HepG2 (cell line): Measurements from ENCODE around the gene DMRTB1. TPM values are rescaled to one million over a fixed set of nuclear protein-coding genes. Genes with fewer than 3 reads are reported as not detected.

ENCODE experiments used
- ATAC-seq: fragments of 200-7000 bp; cut with Tn5 transposase; 3 replicates; pipeline ENCODE4 v1.9.1; 2020; ENCODE audit warnings: mild to moderate bottlenecking, moderate library complexity
- BruUV-seq: library from RNA; stranded (reverse); fragments of 400-500 nt; replicated peaks from 2 replicates; lab custom pipeline; 2021; lab: Mats Ljungman, UMichigan
- CTCF ChIA-PET: fragments of 300-600 bp; formaldehyde crosslinking; extraction: SDS; loops from one replicate; lab custom pipeline; 2021; ENCODE audit warnings: low total read pairs, inconsistent platforms, low intra/inter-chr PET ratio; lab: Yijun Ruan, JAX
- POLR2A ChIA-PET: fragments of 350-600 bp; sonication (Branson Sonifier 250); formaldehyde crosslinking; loops from one replicate; lab custom pipeline; 2020; ENCODE audit warnings: antibody characterized with exemption, inconsistent platforms; lab: Yijun Ruan, JAX
- DNase-seq: peaks from one replicate; pipeline ENCODE4 v3.0.0-alpha.2; 2015; ENCODE audit warnings: low spot score
- FAIRE-seq: peaks from 3 replicates; lab custom pipeline; 2011; peaks lifted over from hg19 to GRCh38; lab: Jason Lieb, UNC
- H2AFZ ChIP-seq: one replicate; pipeline ENCODE4 v1.6.1; 2011; ENCODE audit warnings: low read length, inconsistent platforms
- H3K27ac ChIP-seq: fragments of 300-600 bp; 3 replicates; pipeline ENCODE4 v1.8.0; 2011; ENCODE audit warnings: mixed run types, mild to moderate bottlenecking, mixed read lengths, low read length, inconsistent platforms; ENCODE audit not compliant: insufficient read depth; ENCODE audit errors: extremely low read length
- H3K27me3 ChIP-seq, 2 experiments: fragments of 200-600 bp in 1 of 2; 2 replicates in 1 of 2; 3 replicates in 1 of 2; pipeline versions ENCODE4 v1.6.0 to v1.8.0; 2011; ENCODE audit warnings: low read length in 2 of 2, mild to moderate bottlenecking in 2 of 2, moderate library complexity in 2 of 2, inconsistent platforms in 1 of 2; ENCODE audit not compliant: insufficient read depth in 2 of 2, control insufficient read depth in 1 of 2
- H3K36me3 ChIP-seq, 2 experiments: fragments of 200-600 bp in 1 of 2; replicated peaks in 1 of 2; 2 replicates in 1 of 2; 3 replicates in 1 of 2; pipeline versions ENCODE4 v1.5.1 to v1.8.0; 2011; ENCODE audit warnings: low read length in 2 of 2, inconsistent platforms in 1 of 2; ENCODE audit not compliant: insufficient read depth in 2 of 2, control insufficient read depth in 1 of 2
- H3K4me1 ChIP-seq: 2 replicates; pipeline ENCODE4 v1.5.1; 2012; ENCODE audit warnings: low read length, inconsistent platforms; ENCODE audit not compliant: insufficient read depth
- H3K4me2 ChIP-seq: 2 replicates; pipeline ENCODE4 v1.6.0; 2011; ENCODE audit warnings: low read depth, low read length, inconsistent platforms
- H3K4me3 ChIP-seq, 3 experiments: fragments of 200-600 bp in 1 of 3; sonication (generic), shearing (Covaris generic) in 1 of 3; replicated peaks in 1 of 3; 2 replicates each; pipeline ENCODE4 v1.5.1; 2011 to 2016; ENCODE audit warnings: low read length in 3 of 3, inconsistent platforms in 2 of 3, low read depth in 2 of 3, mild to moderate bottlenecking in 2 of 3, control low read depth in 1 of 3, mixed read lengths in 1 of 3; ENCODE audit not compliant: insufficient read depth in 1 of 3
- H3K79me2 ChIP-seq: one replicate; pipeline ENCODE4 v1.6.1; 2011; ENCODE audit warnings: low read length, inconsistent platforms; ENCODE audit not compliant: insufficient read depth
- H3K9ac ChIP-seq: 2 replicates; pipeline ENCODE4 v1.6.0; 2011; ENCODE audit warnings: mild to moderate bottlenecking, low read depth, low read length, inconsistent platforms; ENCODE audit not compliant: insufficient read depth
- H3K9me3 ChIP-seq: 2 replicates; pipeline ENCODE4 v1.5.1; 2012; ENCODE audit warnings: mild to moderate bottlenecking, low read length
- H4K20me1 ChIP-seq: 2 replicates; pipeline ENCODE4 v1.6.0; 2011; ENCODE audit warnings: inconsistent platforms, mild to moderate bottlenecking, low read length, moderate library complexity; ENCODE audit not compliant: insufficient read depth
- ATAD3A ChIP-seq: sonication (generic); formaldehyde crosslinking; IDR thresholded peaks from 2 replicates; pipeline ENCODE4 v1.4.0; 2020; ENCODE audit warnings: missing genetic modification reagents
- ATRX ChIP-seq: sonication (generic); formaldehyde crosslinking; IDR thresholded peaks from 2 replicates; pipeline ENCODE4 v1.4.0; 2020; ENCODE audit warnings: missing genetic modification reagents, borderline replicate concordance
- CHD2 ChIP-seq: IDR thresholded peaks from 2 replicates; pipeline ENCODE4 v1.6.1; 2011; ENCODE audit warnings: low read depth, low read length, improper control_type of control experiment
- GTF3A ChIP-seq: sonication (generic); formaldehyde crosslinking; conservative IDR thresholded peaks from 2 replicates; pipeline ENCODE4 v1.4.0; 2020; ENCODE audit warnings: mild to moderate bottlenecking, missing genetic modification reagents
- KLF15 ChIP-seq: sonication (generic); formaldehyde crosslinking; IDR thresholded peaks from 2 replicates; pipeline ENCODE4 v1.8.1; 2023; ENCODE audit warnings: borderline replicate concordance, mild to moderate bottlenecking, inconsistent platforms, missing genetic modification reagents, mixed read lengths
- PPARG ChIP-seq: conservative IDR thresholded peaks from 2 replicates; pipeline ENCODE4 v1.6.1; 2016; ENCODE audit warnings: missing biosample characterization, missing genetic modification reagents
- TCF7L2 ChIP-seq: IDR thresholded peaks from 2 replicates; pipeline ENCODE4 v1.6.1; 2011; ENCODE audit warnings: mild to moderate bottlenecking, low read depth, low read length, moderate library complexity
- ZFP36L1 ChIP-seq: sonication (generic); formaldehyde crosslinking; IDR thresholded peaks from 2 replicates; pipeline ENCODE4 v1.8.0; 2022; ENCODE audit warnings: mild to moderate bottlenecking, missing genetic modification reagents, moderate library complexity
- ZNF230 ChIP-seq: sonication (generic); formaldehyde crosslinking; IDR thresholded peaks from 2 replicates; pipeline ENCODE4 v1.4.0; 2020; ENCODE audit warnings: mild to moderate bottlenecking, missing genetic modification reagents
- ZNF292 ChIP-seq: sonication (generic); formaldehyde crosslinking; IDR thresholded peaks from 2 replicates; pipeline ENCODE4 v1.8.1; 2022; ENCODE audit warnings: mild to moderate bottlenecking, low read depth, missing genetic modification reagents, borderline replicate concordance
- WGBS: methylation state at CpG from one replicate; pipeline ENCODE4 v1.1.6; 2017; ENCODE audit warnings: low lambda C conversion rate; 5-methylcytosine and 5-hydroxymethylcytosine counted together
- in situ Hi-C: cut with HindIII; loops from 2 replicates; pipeline ENCODE4 v1.10.0; 2017; ENCODE audit warnings: low pct_unique_long_range_greater_than_20kb; ENCODE audit not compliant: extremely low pct_ligation_motif_present
- intact Hi-C: fragments of 100-400 bp; cut with micrococcal nuclease; formaldehyde crosslinking; loops from one replicate; pipeline ENCODE4 v1.10.0; 2022; ENCODE audit not compliant: unreplicated experiment
- polyA plus RNA-seq, 8 experiments: library from polyadenylated mRNA; depleted of rRNA in 3 of 8; stranded (reverse) in 7 of 8; unstranded in 1 of 8; fragments of >200 nt; fragmentation: Illumina TruSeq in 4 of 8; extraction: Trizol in 4 of 8; gene quantifications; 2 replicates each; pipeline versions ENCODE4 v1.2.1 to v1.2.3, GENCODE V29; 2011 to 2016; ENCODE audit warnings: low read depth in 4 of 8, missing spikeins in 1 of 8, mixed read lengths in 1 of 8; ENCODE audit not compliant: insufficient read depth in 1 of 8
- total RNA-seq, 5 experiments: library from RNA; depleted of rRNA; stranded (reverse); fragments of >200 nt; fragmentation: Illumina TruSeq; extraction: Trizol; gene quantifications; 2 replicates each; pipeline ENCODE4 v1.2.3, GENCODE V29; 2016; ENCODE audit warnings: low read depth in 1 of 5
- TF ChIP-seq, protein P1 (sequence below): sonication (generic); formaldehyde crosslinking; IDR thresholded peaks from 2 replicates; pipeline ENCODE4 v1.4.0; 2020; ENCODE audit warnings: mild to moderate bottlenecking, missing genetic modification reagents
- TF ChIP-seq, protein P2 (sequence below): IDR thresholded peaks from 2 replicates; pipeline ENCODE4 v1.6.1; 2016; ENCODE audit warnings: control low read depth
- TF ChIP-seq, protein P3 (sequence below): IDR thresholded peaks from 2 replicates; pipeline ENCODE4 v1.6.1; 2016; ENCODE audit warnings: low read depth, control low read depth

The DMRTB1 gene
- total and polyA plus RNA-seq, 2 of the 13 experiments (the other 11 are each of a cell fraction or from before 2014, with no cell fraction given): not detected

DNA sequence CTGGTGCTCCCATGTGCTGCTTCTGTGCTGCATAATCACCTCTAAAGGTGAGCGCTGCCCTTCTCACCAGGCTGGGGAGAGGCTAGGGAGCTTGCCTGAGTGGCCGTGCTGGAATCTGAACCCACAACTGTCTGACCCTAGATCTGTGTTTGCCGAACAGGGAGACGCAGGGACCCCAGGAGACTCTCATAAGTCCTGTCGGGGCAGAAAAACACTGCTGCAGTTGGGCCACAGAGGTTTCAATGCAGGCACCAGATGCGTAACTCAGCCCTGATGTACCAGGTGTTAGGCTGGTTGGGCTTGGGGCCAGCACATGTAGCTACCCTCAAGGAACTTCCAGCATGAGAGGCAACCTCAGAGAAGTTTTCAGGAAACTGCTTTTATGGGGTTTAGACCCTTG, 49.5 kb upstream of the DMRTB1 start (continued):
- TF ChIP-seq, protein P1, sequence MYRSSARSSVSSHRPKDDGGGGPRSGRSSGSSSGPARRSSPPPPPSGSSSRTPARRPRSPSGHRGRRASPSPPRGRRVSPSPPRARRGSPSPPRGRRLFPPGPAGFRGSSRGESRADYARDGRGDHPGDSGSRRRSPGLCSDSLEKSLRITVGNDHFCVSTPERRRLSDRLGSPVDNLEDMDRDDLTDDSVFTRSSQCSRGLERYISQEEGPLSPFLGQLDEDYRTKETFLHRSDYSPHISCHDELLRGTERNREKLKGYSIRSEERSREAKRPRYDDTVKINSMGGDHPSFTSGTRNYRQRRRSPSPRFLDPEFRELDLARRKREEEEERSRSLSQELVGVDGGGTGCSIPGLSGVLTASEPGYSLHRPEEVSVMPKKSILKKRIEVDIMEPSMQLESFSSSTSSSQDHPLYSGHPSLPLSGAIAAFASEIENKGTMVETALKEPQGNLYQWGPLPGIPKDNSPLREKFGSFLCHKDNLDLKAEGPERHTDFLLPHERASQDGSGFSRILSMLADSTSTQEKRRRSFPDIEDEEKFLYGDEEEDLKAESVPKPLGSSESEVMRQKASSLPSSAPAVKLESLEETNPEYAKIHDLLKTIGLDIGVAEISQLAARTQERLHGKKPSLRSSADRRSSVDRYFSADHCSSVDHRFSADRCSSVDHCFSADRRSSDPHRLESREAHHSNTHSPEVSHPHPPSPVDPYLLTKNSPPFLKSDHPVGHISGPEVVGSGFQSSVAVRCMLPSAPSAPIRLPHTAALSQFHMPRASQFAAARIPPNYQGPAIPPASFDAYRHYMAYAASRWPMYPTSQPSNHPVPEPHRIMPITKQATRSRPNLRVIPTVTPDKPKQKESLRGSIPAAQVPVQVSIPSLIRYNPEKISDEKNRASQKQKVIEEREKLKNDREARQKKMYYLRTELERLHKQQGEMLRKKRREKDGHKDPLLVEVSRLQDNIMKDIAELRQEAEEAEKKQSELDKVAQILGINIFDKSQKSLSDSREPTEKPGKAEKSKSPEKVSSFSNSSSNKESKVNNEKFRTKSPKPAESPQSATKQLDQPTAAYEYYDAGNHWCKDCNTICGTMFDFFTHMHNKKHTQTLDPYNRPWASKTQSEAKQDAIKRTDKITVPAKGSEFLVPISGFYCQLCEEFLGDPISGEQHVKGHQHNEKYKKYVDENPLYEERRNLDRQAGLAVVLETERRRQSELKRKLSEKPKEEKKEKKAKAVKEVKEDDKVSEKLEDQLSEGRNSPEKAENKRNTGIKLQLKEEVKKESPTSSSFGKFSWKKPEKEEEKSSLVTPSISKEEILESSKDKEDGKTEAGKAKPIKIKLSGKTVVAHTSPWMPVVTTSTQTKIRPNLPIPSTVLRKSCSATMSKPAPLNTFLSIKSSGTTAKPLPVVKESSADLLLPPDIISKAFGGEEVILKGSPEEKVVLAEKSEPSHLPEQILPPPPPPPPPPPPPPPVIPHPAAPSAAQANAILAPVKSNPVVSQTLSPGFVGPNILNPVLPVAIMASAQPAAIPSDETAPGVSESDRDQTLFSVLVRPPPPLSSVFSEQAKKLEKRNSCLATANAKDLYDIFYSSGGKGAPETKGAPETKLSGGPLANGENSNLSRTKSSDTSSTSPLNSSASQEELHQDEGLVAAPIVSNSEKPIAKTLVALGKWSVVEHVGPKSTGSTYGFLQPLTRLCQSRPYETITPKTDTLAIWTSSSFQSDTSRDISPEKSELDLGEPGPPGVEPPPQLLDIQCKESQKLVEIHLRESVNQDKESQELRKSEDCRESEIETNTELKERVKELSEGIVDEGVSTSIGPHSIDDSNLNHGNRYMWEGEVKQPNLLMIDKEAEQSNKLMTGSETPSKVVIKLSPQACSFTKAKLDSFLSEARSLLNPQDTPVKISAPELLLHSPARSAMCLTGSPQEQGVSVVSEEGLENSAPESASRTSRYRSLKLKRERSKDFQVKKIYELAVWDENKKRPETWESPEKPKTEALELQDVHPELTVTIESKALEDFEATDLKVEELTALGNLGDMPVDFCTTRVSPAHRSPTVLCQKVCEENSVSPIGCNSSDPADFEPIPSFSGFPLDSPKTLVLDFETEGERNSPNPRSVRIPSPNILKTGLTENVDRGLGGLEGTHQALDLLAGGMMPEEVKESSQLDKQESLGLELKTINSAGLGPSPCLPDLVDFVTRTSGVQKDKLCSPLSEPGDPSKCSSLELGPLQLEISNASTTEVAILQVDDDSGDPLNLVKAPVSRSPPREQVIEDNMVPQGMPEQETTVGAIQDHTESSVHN (CRISPR knock-in tag): no peak
- TF ChIP-seq, all 625 proteins: peak for 0

DNA sequence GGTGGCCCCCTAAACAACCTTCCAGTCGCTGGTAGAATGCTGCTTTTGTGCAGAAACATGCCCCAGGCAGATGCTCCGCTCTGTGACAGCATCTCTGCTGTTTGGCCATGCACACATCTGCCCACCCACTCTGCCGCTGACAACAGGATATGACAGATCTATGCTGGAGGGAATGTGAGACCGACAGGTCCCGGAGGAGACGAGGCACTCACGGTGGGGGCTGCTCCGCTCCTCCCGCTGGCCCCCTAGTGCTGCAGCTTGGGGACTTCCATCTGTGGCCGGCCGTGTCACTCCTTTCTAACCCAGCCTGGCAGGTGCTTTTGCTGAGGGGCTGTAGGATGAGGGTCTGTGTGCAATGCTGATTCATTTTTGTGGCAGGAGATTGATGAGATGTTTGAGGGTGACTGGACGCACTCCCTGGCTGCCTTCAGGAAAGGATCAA, 49.1 kb upstream of the DMRTB1 start:
- Histone ChIP-seq H3K27me3 (peaks cover 7 to 85% of the 10 kb centered on the region in 2 experiments), H3K9ac (no peak overlapping the region), H3K27ac (no peak overlapping the region), H3K4me1 (no peaks in the 10 kb centered on the region), H3K4me2 (no peak overlapping the region), H2AFZ (no peak overlapping the region), H3K9me3 (no peaks in the 10 kb centered on the region), H3K79me2 (no peaks in the 10 kb centered on the region), H3K4me3 (no peak overlapping the region), H3K36me3 (no peaks in the 10 kb centered on the region), H4K20me1 (no peaks in the 10 kb centered on the region)
- ChIA-PET CTCF (no interaction called here), POLR2A (no interaction called here)
- WGBS: 67% methylated on average over 3 of the region's 12 CpGs
- FAIRE-seq (no peak), DNase-seq (no peak), ATAC-seq (no peak; the same call in 2 of the 3 replicates)
- intact Hi-C loops: no loop called here
- in situ Hi-C loops: no loop called here
- no TSS peak for BruUV-seq
- no peak for TF ChIP-seq ATRX
- TF ChIP-seq KLF15 (CRISPR knock-in tag): no peak
- TF ChIP-seq, protein P2, sequence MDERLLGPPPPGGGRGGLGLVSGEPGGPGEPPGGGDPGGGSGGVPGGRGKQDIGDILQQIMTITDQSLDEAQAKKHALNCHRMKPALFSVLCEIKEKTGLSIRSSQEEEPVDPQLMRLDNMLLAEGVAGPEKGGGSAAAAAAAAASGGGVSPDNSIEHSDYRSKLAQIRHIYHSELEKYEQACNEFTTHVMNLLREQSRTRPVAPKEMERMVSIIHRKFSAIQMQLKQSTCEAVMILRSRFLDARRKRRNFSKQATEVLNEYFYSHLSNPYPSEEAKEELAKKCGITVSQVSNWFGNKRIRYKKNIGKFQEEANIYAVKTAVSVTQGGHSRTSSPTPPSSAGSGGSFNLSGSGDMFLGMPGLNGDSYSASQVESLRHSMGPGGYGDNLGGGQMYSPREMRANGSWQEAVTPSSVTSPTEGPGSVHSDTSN: no peak
- TF ChIP-seq, protein P3, sequence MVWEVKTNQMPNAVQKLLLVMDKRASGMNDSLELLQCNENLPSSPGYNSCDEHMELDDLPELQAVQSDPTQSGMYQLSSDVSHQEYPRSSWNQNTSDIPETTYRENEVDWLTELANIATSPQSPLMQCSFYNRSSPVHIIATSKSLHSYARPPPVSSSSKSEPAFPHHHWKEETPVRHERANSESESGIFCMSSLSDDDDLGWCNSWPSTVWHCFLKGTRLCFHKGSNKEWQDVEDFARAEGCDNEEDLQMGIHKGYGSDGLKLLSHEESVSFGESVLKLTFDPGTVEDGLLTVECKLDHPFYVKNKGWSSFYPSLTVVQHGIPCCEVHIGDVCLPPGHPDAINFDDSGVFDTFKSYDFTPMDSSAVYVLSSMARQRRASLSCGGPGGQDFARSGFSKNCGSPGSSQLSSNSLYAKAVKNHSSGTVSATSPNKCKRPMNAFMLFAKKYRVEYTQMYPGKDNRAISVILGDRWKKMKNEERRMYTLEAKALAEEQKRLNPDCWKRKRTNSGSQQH (CRISPR knock-in tag): no peak
- no peak for TF ChIP-seq CHD2
- TF ChIP-seq PPARG (CRISPR knock-in tag): no peak
- no peak for TF ChIP-seq ZNF292 (CRISPR knock-in tag)
- TF ChIP-seq TCF7L2: no peak
- TF ChIP-seq ZNF230: no peak
- TF ChIP-seq ZFP36L1 (CRISPR knock-in tag): no peak
- no peak for TF ChIP-seq GTF3A (CRISPR knock-in tag)
- TF ChIP-seq ATAD3A (CRISPR knock-in tag): no peak
